RWPE1 (cell line): ENCODE results near the gene MMP8.

Experiments used
- CTCF ChIA-PET: fragments of 350-600 bp; sonication (Branson Sonifier 250); formaldehyde crosslinking; extraction: SDS; loops from one replicate; lab custom pipeline; 2021; lab: Yijun Ruan, JAX
- POLR2A ChIA-PET: fragments of 400-600 bp; formaldehyde crosslinking; extraction: SDS; loops from one replicate; lab custom pipeline; 2020; ENCODE audit warnings: antibody characterized with exemption; ENCODE audit not compliant: low non-redundant PET; lab: Yijun Ruan, JAX
- DNase-seq: peaks from one replicate; pipeline ENCODE4 v3.0.0; 2012; ENCODE audit warnings: low spot score
- H3K27ac ChIP-seq: fragments of 450-650 bp; 2 replicates; pipeline ENCODE4 v1.5.1; 2017
- TF ChIP-seq, protein P1 (sequence below): fragments of 450-650 bp; conservative IDR thresholded peaks from 2 replicates; pipeline ENCODE4 v1.5.1; 2017; ENCODE audit warnings: low read depth, mild to moderate bottlenecking

The MMP8 gene, protein sequence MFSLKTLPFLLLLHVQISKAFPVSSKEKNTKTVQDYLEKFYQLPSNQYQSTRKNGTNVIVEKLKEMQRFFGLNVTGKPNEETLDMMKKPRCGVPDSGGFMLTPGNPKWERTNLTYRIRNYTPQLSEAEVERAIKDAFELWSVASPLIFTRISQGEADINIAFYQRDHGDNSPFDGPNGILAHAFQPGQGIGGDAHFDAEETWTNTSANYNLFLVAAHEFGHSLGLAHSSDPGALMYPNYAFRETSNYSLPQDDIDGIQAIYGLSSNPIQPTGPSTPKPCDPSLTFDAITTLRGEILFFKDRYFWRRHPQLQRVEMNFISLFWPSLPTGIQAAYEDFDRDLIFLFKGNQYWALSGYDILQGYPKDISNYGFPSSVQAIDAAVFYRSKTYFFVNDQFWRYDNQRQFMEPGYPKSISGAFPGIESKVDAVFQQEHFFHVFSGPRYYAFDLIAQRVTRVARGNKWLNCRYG

DNA sequence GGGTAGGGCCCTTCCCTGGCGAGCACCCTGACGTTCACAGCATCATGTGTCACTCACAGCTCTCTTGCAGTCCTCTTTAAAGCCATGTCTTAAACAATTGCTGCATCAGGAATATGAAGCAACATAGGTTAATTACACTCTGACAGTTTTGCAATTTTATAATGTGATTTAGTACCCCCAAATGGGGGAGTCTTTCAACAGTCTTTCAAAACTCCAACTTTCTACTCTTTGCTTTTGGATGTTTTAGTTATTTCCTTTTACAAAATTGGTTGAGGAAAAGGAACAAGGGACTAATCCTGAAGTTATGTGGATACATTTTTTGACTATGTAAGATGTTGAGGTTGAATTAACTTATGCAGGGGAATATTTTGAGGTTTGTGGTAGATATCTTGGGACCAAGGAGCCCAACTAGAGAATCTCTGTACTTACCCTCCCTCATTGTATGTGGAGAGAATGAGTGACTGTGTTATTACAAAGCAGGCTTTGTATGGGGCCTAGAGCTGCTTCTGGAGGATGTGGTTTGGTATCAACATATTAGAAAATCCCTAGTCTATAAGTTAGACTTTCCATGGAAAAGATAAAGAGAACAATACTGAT, at the start of gene MMP8:
MMP8 (minus strand) TSS at position 51 of the 597 bp plus-strand sequence. CDS start 99 bp downstream, outside the sequence.
- no peak within 1 kb of the TSS for H3K27ac ChIP-seq
- ChIA-PET CTCF (no interaction called here), POLR2A (no interaction called here)
- DNase-seq = no peak
- TF ChIP-seq, protein P1, sequence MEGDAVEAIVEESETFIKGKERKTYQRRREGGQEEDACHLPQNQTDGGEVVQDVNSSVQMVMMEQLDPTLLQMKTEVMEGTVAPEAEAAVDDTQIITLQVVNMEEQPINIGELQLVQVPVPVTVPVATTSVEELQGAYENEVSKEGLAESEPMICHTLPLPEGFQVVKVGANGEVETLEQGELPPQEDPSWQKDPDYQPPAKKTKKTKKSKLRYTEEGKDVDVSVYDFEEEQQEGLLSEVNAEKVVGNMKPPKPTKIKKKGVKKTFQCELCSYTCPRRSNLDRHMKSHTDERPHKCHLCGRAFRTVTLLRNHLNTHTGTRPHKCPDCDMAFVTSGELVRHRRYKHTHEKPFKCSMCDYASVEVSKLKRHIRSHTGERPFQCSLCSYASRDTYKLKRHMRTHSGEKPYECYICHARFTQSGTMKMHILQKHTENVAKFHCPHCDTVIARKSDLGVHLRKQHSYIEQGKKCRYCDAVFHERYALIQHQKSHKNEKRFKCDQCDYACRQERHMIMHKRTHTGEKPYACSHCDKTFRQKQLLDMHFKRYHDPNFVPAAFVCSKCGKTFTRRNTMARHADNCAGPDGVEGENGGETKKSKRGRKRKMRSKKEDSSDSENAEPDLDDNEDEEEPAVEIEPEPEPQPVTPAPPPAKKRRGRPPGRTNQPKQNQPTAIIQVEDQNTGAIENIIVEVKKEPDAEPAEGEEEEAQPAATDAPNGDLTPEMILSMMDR = no peak

DNA sequence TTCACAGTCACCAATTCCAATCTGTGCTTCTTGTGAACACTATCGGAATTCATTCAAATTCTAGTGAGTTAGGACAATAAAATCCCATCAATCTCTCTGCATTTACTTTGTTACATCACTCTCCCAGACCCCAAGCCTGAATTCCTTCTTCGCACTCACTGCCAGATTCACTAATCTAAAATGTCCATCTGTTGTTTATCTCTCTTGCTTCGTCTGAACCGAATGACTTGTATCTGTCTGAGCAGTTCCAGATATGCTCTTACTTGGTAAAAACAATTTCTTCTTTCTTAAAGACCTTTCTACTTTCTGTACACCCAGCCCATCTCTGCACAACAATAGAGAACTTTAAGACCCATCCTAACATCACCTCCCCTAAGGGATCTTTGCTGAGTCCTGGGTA, 48.6 kb upstream of the MMP8 start:
- H3K27ac ChIP-seq = no peak overlapping the region
- ChIA-PET POLR2A (no interaction called here), CTCF (no interaction called here)
- TF ChIP-seq, protein P1 = no peak
- DNase-seq = no peak

DNA sequence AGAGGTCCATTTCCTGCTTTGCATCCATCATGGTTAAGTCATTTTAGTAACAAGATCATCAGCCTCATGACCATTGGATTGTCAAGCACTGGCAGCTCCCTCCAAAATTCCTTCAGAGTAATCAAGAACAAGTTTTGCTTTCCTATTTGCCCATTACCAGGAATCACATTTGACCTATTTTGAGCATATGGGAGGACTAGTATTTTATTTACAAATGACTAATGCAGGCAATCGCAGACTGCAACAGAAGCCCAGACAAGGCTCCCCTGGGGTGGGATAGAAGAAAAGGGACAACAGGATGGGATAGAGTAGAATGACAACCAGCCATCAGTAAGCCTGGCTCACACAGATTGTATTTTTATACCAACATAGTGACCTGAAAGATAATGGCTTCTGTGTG, 46.6 kb upstream of the MMP8 start:
- no peak overlapping the region for H3K27ac ChIP-seq
- ChIA-PET CTCF (no interaction called here), POLR2A (no interaction called here)
- no peak for DNase-seq
- TF ChIP-seq, protein P1 = no peak

DNA sequence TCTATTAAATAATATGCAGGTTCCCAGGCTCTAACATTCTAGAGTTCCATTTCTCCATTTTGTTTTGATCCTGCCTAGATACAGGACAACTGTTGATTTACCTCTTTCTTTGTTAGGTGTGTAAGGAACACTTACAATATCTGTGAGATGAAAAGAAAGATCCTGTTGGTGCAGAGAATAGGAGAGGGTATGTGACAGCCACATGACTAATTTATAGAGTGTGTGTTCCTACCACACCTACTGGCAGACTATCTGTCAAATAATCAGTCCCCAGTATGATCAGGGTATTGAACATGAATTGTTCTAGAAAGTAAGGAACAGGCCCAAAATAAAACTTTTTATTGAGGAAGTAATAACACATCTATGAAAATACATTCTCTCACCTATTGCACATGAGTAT, 45.4 kb upstream of the MMP8 start:
- ChIA-PET POLR2A (no interaction called here), CTCF (no interaction called here)
- no peak for DNase-seq
- TF ChIP-seq, protein P1 = no peak
- no peak overlapping the region for H3K27ac ChIP-seq

DNA sequence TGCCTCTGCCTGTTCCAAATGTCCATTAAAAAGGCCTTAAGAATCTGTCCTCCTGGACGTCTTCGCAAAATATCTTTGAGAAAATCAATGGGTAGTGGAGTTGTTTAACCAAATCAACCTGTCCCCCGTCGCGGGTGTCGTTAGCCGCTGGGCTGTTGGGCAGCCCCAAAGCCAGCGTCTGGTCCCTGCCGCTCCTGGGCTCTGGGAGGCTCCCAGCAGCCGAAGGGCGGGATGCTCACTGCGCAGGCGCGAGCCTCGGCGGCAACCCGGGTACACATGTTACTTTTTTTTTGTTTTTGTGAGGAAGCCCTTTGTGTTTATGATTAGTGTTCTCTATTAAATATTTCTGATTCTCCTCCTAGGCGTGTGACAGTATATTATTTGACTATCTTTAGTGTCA, 43.0 kb upstream of the MMP8 start:
- H3K27ac ChIP-seq = no peak overlapping the region
- ChIA-PET CTCF (no interaction called here), POLR2A (no interaction called here)
- no peak for DNase-seq
- TF ChIP-seq, protein P1 = no peak

DNA sequence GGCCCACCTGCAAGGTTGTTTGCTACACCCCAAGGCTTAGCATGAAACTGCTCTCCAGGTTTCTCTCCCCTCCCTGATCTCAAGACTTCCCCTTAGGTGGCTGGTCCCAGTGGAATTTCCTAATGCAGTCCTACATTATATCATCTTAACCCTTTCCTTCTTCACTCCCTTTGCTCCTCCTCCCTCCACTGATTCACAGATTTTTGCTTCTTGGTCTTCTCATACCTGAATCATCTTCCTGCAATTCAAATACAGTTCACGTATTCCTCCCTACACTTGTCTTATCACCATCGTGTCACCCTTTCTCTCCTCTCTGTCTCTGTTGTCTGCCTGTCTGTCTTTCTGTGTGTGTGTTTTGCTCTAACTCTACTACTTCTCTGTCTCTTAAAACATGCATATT, 38.7 kb upstream of the MMP8 start:
- TF ChIP-seq, protein P1 = no peak
- CTCF ChIA-PET = interaction anchor here (1.0 kb wide), 1 partner anchor 177 kb away, joined by 4 read pairs; no protein-coding TSS in a partner anchor
- POLR2A ChIA-PET = no interaction called here
- peak; percentile 38 for DNase-seq
- H3K27ac ChIP-seq = no peak overlapping the region
